Measurements from ENCODE around the gene DGLUCY.
"Not testable (repeated sequence)": the region's sequence is repeated elsewhere in the genome, so short reads cannot be mapped to it uniquely, and the experiment has no call there.

DGLUCY gene

GRCh38 chr14:91186515-91187066, 72.7 kb downstream of the DGLUCY start:
- no peak for TF ChIP-seq CTCF (conservative IDR thresholded peaks at IDR 0.05)
- TF ChIP-seq ZFX (IDR thresholded peaks at IDR 0.05) = no peak
- H3K27ac ChIP-seq = no peak overlapping the region

GRCh38 chr14:91187271-91187670, 73.4 kb downstream of the DGLUCY start:
- TF ChIP-seq ZFX (IDR thresholded peaks at IDR 0.05) (no peak), CTCF (conservative IDR thresholded peaks at IDR 0.05) (no peak)
- H3K27ac ChIP-seq = no peak overlapping the region

- no peak for TF ChIP-seq CTCF (conservative IDR thresholded peaks at IDR 0.05)
- no peak for TF ChIP-seq ZFX (IDR thresholded peaks at IDR 0.05)
- H3K27ac ChIP-seq = no peak overlapping the region
These were observed 77.0 kb downstream of the DGLUCY start for GRCh38 chr14:91190853-91191252.

- H3K27ac ChIP-seq = no peak overlapping the region
- no peak for TF ChIP-seq CTCF (conservative IDR thresholded peaks at IDR 0.05)
- TF ChIP-seq ZFX (IDR thresholded peaks at IDR 0.05) = no peak
These were observed 79.2 kb downstream of the DGLUCY start for GRCh38 chr14:91193069-91193468.

GRCh38 chr14:91195881-91196280, 82.0 kb downstream of the DGLUCY start:
- no peak overlapping the region for H3K27ac ChIP-seq
- TF ChIP-seq ZFX (IDR thresholded peaks at IDR 0.05) (no peak), CTCF (conservative IDR thresholded peaks at IDR 0.05) (no peak)

GRCh38 chr14:91197631-91198030, 83.8 kb downstream of the DGLUCY start:
- TF ChIP-seq CTCF (conservative IDR thresholded peaks at IDR 0.05) = no peak
- TF ChIP-seq ZFX (IDR thresholded peaks at IDR 0.05) = no peak
- H3K27ac ChIP-seq = no peak overlapping the region

GRCh38 chr14:91200802-91201201, 86.9 kb downstream of the DGLUCY start:
- not testable (repeated sequence) for H3K27ac ChIP-seq

- TF ChIP-seq CTCF (conservative IDR thresholded peaks at IDR 0.05) = no peak
- no peak for TF ChIP-seq ZFX (IDR thresholded peaks at IDR 0.05)
- H3K27ac ChIP-seq = peak overlapping the region; percentile 77
These were observed 88.5 kb downstream of the DGLUCY start for GRCh38 chr14:91202234-91202974.
